Fibroblast of lung (primary cell): ENCODE results near the gene ITGA2. TPM values are rescaled to one million over a fixed set of nuclear protein-coding genes. Genes with fewer than 3 reads are reported as not detected.
A peak's percentile ranks its signal among the peaks of the same experiment; 100 is the strongest.

ENCODE experiments used
- DNase-seq, 2 donors: peaks; one replicate each; pipeline versions ENCODE4 v3.0.0 to v3.0.0-alpha.2; 2010; ENCODE audit warnings: low read depth in 2 of 2
- H2AFZ ChIP-seq: 2 replicates; pipeline ENCODE4 v1.5.1; 2012; ENCODE audit warnings: low read length, control low read depth, inconsistent platforms
- H3K27ac ChIP-seq: 2 replicates; pipeline ENCODE4 v1.5.1; 2011; ENCODE audit warnings: low read length, control low read depth; ENCODE audit not compliant: insufficient read depth
- H3K27me3 ChIP-seq: 2 replicates; pipeline ENCODE4 v1.5.1; 2011; ENCODE audit warnings: mild to moderate bottlenecking, low read length; ENCODE audit not compliant: control insufficient read depth, insufficient read depth
- H3K36me3 ChIP-seq: 2 replicates; pipeline ENCODE4 v1.5.1; 2011; ENCODE audit warnings: low read length; ENCODE audit not compliant: control insufficient read depth, insufficient read depth
- H3K4me1 ChIP-seq: 2 replicates; pipeline ENCODE4 v1.5.1; 2011; ENCODE audit warnings: low read length; ENCODE audit not compliant: control insufficient read depth, insufficient read depth; ENCODE audit errors: extremely low read depth
- H3K4me2 ChIP-seq: 2 replicates; pipeline ENCODE4 v1.5.1; 2011; ENCODE audit warnings: low read length, control low read depth; ENCODE audit not compliant: insufficient read depth; ENCODE audit errors: extremely low read depth
- H3K4me3 ChIP-seq, 4 experiments: fragments of 200-600 bp in 1 of 4; sonication (generic) in 1 of 4; replicated peaks in 1 of 4; 2 replicates each; pipeline ENCODE4 v1.5.1; 2011 to 2016; ENCODE audit warnings: low read length in 4 of 4, low read depth in 3 of 4, mild to moderate bottlenecking in 3 of 4, control low read depth in 2 of 4, inconsistent platforms in 1 of 4, mixed read lengths in 1 of 4; ENCODE audit not compliant: insufficient read depth in 1 of 4; ENCODE audit errors: control extremely low read depth in 1 of 4
- H3K79me2 ChIP-seq: 2 replicates; pipeline ENCODE4 v1.5.1; 2012; ENCODE audit warnings: mild to moderate bottlenecking, low read length, inconsistent platforms; ENCODE audit not compliant: control insufficient read depth, insufficient read depth
- H3K9ac ChIP-seq: 2 replicates; pipeline ENCODE4 v1.5.1; 2011; ENCODE audit warnings: mild to moderate bottlenecking, low read length, control low read depth; ENCODE audit not compliant: insufficient read depth
- H3K9me3 ChIP-seq: 2 replicates; pipeline ENCODE4 v1.5.1; 2012; ENCODE audit warnings: low read depth, low read length; ENCODE audit not compliant: control insufficient read depth, insufficient read depth
- H4K20me1 ChIP-seq: 2 replicates; pipeline ENCODE4 v1.5.1; 2011; ENCODE audit warnings: low read length; ENCODE audit not compliant: control insufficient read depth, insufficient read depth; ENCODE audit errors: extremely low read depth
- EZH2 ChIP-seq: IDR thresholded peaks from 2 replicates; pipeline ENCODE4 v1.5.1; 2012; ENCODE audit warnings: low read length, control low read depth, mild to moderate bottlenecking; ENCODE audit errors: missing control alignments
- polyA plus RNA-seq, 2 donors: library from polyadenylated mRNA; depleted of rRNA in 1 of 2; stranded (reverse) in 1 of 2; unstranded in 1 of 2; fragments of >200 nt; gene quantifications; 2 replicates each; pipeline ENCODE4 v1.2.1, GENCODE V29; 2011 to 2012; ENCODE audit warnings: missing spikeins in 1 of 2
- total RNA-seq: library from RNA; depleted of rRNA; stranded (reverse); fragments of >200 nt; gene quantifications from 2 replicates; pipeline ENCODE4 v1.2.1, GENCODE V29; 2014
- TF ChIP-seq, protein P1 (sequence below), 2 donors: IDR thresholded peaks in 1 of 2; conservative IDR thresholded peaks in 1 of 2; 1 replicate in 1 of 2; 2 replicates in 1 of 2; pipeline ENCODE4 v1.5.1; 2011 to 2012; ENCODE audit warnings: low read length in 2 of 2, control low read depth in 1 of 2, inconsistent platforms in 1 of 2, low read depth in 1 of 2, mild to moderate bottlenecking in 1 of 2

Gene ITGA2
- total and polyA plus RNA-seq, 2 donors (not counting 1 experiment from before 2014, with no cell fraction given): 9.4 to 75.5 TPM

DNA sequence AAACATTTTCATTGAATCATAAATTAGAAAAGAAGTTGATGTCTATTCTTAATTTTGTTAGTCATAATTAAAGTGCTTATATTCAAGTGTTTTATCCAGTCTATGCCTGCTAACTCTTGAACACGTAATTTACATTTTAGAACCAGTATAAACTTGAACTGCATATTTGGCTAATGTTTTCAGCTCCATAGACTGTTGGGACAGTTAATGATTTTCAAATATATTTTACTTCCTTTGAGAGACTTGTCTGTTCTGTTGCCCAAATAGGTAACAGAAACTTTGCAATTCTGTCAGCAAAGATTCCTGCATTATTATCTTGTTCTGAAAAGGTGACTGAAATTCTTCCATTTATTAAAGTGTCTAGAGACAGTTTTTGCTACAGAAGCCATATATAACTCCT, 7.8 kb downstream of the ITGA2 start:
- H3K9me3 ChIP-seq: no peaks in the 10 kb centered on the region
- H3K27ac ChIP-seq: no peak overlapping the region
- H3K9ac ChIP-seq: no peak overlapping the region
- no peaks in the 10 kb centered on the region for H3K27me3 ChIP-seq
- H3K4me3 ChIP-seq: no peak overlapping the region
- H3K4me2 ChIP-seq: no peak overlapping the region
- TF ChIP-seq, protein P1, sequence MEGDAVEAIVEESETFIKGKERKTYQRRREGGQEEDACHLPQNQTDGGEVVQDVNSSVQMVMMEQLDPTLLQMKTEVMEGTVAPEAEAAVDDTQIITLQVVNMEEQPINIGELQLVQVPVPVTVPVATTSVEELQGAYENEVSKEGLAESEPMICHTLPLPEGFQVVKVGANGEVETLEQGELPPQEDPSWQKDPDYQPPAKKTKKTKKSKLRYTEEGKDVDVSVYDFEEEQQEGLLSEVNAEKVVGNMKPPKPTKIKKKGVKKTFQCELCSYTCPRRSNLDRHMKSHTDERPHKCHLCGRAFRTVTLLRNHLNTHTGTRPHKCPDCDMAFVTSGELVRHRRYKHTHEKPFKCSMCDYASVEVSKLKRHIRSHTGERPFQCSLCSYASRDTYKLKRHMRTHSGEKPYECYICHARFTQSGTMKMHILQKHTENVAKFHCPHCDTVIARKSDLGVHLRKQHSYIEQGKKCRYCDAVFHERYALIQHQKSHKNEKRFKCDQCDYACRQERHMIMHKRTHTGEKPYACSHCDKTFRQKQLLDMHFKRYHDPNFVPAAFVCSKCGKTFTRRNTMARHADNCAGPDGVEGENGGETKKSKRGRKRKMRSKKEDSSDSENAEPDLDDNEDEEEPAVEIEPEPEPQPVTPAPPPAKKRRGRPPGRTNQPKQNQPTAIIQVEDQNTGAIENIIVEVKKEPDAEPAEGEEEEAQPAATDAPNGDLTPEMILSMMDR (conservative IDR thresholded peaks at IDR 0.05 in 1 of 2, IDR thresholded peaks at IDR 0.05 in 1 of 2; ENCODE audit: low read depth in 1 of 2, low read length in 2 of 2): no peak
- TF ChIP-seq EZH2: no peak
- H2AFZ ChIP-seq: no peak overlapping the region
- no peaks in the 10 kb centered on the region for H3K36me3 ChIP-seq
- no peaks in the 10 kb centered on the region for H4K20me1 ChIP-seq
- peaks cover 67% of the 10 kb centered on the region for H3K79me2 ChIP-seq
- peaks cover 6% of the 10 kb centered on the region for H3K4me1 ChIP-seq
- DNase-seq: no peak

DNA sequence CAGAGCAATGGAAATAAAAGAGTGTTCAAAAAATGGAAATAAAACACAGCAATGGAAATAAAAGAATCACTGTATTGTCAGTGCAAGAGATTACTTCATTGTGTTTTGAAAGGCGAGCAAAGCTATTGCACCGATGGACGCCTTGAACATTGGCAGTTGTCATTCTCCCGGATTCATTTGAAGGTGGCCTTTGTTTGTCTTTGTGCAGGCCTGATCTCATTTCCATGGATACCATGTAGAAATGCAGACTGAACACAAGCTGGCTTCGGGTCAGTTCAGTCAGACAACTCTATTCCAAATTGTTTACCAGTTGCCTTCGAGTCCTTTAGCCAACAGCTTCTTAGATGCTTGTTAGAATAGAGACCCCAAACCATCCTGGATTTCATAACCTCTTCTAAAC, 8.3 kb downstream of the ITGA2 start:
- Histone ChIP-seq H3K4me3 (no peak overlapping the region), H3K79me2 (peaks cover 62% of the 10 kb centered on the region), H3K27ac (no peak overlapping the region), H3K9me3 (no peaks in the 10 kb centered on the region), H4K20me1 (no peaks in the 10 kb centered on the region), H3K9ac (no peak overlapping the region), H3K27me3 (no peaks in the 10 kb centered on the region), H3K36me3 (no peaks in the 10 kb centered on the region), H3K4me2 (no peak overlapping the region), H3K4me1 (peaks cover 6% of the 10 kb centered on the region), H2AFZ (no peak overlapping the region)
- DNase-seq: no peak
- TF ChIP-seq EZH2: no peak
- TF ChIP-seq, protein P1 (conservative IDR thresholded peaks at IDR 0.05 in 1 of 2, IDR thresholded peaks at IDR 0.05 in 1 of 2; ENCODE audit: low read depth in 1 of 2, low read length in 2 of 2): no peak

DNA sequence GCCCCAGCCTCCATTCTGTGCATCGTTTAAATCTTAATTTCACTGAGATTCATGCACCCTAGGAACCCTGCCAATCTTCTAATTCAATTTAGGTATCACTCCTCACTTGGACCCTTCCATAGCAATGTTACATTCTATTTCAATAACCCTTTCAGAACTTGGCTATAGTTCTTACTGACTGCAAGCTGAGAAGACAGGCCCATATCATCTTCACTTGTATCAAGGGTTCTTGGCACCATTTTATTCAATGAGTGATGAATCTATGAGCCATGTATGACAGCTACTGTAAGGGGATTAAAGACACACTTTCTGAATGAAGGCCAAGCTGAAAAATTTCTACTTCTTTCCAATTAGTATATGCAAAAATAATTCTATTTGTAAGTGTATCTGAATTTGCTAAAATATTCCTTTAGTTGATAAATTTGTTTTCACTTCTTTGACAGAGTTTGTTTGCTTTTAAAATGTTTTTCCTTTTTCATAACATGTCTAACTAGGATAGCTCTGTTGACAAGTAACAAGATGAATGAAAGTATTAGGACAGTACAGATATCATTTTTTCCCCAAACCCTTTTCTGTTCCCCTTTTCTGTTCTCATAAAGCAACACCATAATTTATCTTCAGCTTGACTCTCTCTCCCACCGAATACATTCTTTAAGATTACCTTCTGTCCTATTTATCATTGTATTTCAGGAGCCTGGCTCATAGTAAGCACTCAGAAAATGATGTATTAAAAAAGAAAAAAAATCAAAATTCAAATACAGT, 9.6 kb downstream of the ITGA2 start:
- Histone ChIP-seq H3K4me3 (no peak overlapping the region), H3K36me3 (no peaks in the 10 kb centered on the region), H3K4me1 (peaks cover 6% of the 10 kb centered on the region), H3K9ac (no peak overlapping the region), H3K9me3 (no peaks in the 10 kb centered on the region), H3K27me3 (no peaks in the 10 kb centered on the region), H3K79me2 (peaks cover 59% of the 10 kb centered on the region), H3K27ac (peak overlapping the region; percentile 43), H4K20me1 (no peaks in the 10 kb centered on the region), H2AFZ (no peak overlapping the region), H3K4me2 (no peak overlapping the region)
- DNase-seq: no peak
- no peak for TF ChIP-seq EZH2
- TF ChIP-seq, protein P1 (conservative IDR thresholded peaks at IDR 0.05 in 1 of 2, IDR thresholded peaks at IDR 0.05 in 1 of 2; ENCODE audit: low read depth in 1 of 2, low read length in 2 of 2): no peak
